KMS-11 (cell line): ENCODE results near the gene IFT57.

Source experiments
- H2AFZ ChIP-seq: fragments of 200-600 bp; sonication (generic); 2 replicates; pipeline ENCODE4 v1.6.1; 2016; ENCODE audit warnings: antibody characterized with exemption, mixed run types, low read depth
- H3K27ac ChIP-seq: fragments of 200-600 bp; sonication (generic); 2 replicates; pipeline ENCODE4 v1.6.1; 2016; ENCODE audit warnings: mild to moderate bottlenecking, mixed run types
- H3K27me3 ChIP-seq: fragments of 200-600 bp; sonication (generic); 2 replicates; pipeline ENCODE4 v1.6.1; 2017; ENCODE audit warnings: mild to moderate bottlenecking, low read depth, mixed run types, moderate library complexity; ENCODE audit not compliant: insufficient read depth
- H3K36me3 ChIP-seq: fragments of 200-600 bp; sonication (generic); 2 replicates; pipeline ENCODE4 v1.6.1; 2017; ENCODE audit warnings: mild to moderate bottlenecking, mixed run types; ENCODE audit not compliant: insufficient read depth
- H3K4me1 ChIP-seq: fragments of 200-600 bp; sonication (generic); 2 replicates; pipeline ENCODE4 v1.6.1; 2016; ENCODE audit warnings: mild to moderate bottlenecking, low read depth, mixed run types; ENCODE audit not compliant: poor library complexity, severe bottlenecking
- H3K4me2 ChIP-seq: fragments of 200-600 bp; sonication (generic); 2 replicates; pipeline ENCODE4 v1.7.0; 2016; ENCODE audit warnings: mild to moderate bottlenecking, mixed run types
- H3K4me3 ChIP-seq: fragments of 200-600 bp; sonication (generic); IDR thresholded peaks from 2 replicates; pipeline ENCODE4 v1.6.1; 2017; ENCODE audit warnings: low read depth, low read length, mixed read lengths; ENCODE audit not compliant: insufficient read depth
- H3K79me2 ChIP-seq: fragments of 200-600 bp; sonication (generic); 2 replicates; pipeline ENCODE4 v1.6.1; 2016; ENCODE audit warnings: low read depth, mixed run types; ENCODE audit not compliant: insufficient read depth
- H3K9ac ChIP-seq: fragments of 200-600 bp; sonication (generic); 2 replicates; pipeline ENCODE4 v1.6.1; 2016; ENCODE audit warnings: mild to moderate bottlenecking, mixed run types
- H4K20me1 ChIP-seq: fragments of 200-600 bp; sonication (generic); 2 replicates; pipeline ENCODE4 v1.6.1; 2016; ENCODE audit warnings: mild to moderate bottlenecking, mixed run types; ENCODE audit not compliant: insufficient read depth
- TF ChIP-seq, protein P1 (sequence below): fragments of 200-600 bp; sonication (generic); conservative IDR thresholded peaks from 2 replicates; pipeline ENCODE4 v1.6.1; 2017; ENCODE audit warnings: low read depth, mild to moderate bottlenecking, antibody characterized with exemption, low read length, moderate library complexity, mixed read lengths

IFT57 gene

DNA sequence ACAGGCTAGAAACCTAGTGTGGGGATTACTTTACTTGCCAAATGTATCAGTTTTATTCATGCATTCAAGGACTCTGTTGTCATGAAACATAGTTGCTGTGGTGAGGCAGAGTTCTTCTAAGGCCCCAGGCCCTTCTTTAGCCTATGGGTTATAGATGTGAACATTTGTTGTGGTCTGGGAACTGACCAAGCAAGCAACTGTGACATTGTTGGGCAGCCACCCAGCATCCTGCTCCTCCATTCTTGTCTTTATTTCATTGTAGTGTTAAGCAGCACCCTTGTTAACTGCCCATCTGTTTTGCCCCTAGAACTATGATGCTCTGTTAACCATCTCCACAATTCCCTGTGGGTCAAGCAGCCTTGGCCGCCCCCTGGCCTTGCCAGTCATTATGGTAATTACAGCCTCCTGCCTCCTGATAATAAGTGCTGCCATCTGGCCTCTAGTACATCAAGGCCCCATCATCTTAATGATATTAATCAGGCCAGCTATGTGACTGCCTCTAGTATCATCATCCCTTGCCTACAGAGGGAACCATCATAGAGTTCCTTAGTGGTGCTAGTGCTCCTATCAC is 12.2 kb upstream of the IFT57 start:
- H3K79me2 ChIP-seq = no peaks in the 10 kb centered on the region
- H4K20me1 ChIP-seq = no peaks in the 10 kb centered on the region
- H3K27me3 ChIP-seq = no peaks in the 10 kb centered on the region
- no peak overlapping the region for H3K9ac ChIP-seq
- no peak overlapping the region for H3K27ac ChIP-seq
- H2AFZ ChIP-seq = no peak overlapping the region
- no peaks in the 10 kb centered on the region for H3K4me1 ChIP-seq
- H3K4me3 ChIP-seq = no peak overlapping the region
- TF ChIP-seq, protein P1, sequence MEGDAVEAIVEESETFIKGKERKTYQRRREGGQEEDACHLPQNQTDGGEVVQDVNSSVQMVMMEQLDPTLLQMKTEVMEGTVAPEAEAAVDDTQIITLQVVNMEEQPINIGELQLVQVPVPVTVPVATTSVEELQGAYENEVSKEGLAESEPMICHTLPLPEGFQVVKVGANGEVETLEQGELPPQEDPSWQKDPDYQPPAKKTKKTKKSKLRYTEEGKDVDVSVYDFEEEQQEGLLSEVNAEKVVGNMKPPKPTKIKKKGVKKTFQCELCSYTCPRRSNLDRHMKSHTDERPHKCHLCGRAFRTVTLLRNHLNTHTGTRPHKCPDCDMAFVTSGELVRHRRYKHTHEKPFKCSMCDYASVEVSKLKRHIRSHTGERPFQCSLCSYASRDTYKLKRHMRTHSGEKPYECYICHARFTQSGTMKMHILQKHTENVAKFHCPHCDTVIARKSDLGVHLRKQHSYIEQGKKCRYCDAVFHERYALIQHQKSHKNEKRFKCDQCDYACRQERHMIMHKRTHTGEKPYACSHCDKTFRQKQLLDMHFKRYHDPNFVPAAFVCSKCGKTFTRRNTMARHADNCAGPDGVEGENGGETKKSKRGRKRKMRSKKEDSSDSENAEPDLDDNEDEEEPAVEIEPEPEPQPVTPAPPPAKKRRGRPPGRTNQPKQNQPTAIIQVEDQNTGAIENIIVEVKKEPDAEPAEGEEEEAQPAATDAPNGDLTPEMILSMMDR = no peak
- no peak overlapping the region for H3K4me2 ChIP-seq
- no peaks in the 10 kb centered on the region for H3K36me3 ChIP-seq

- H3K4me1 ChIP-seq = peaks cover 13% of the 10 kb centered on the region
- H3K4me3 ChIP-seq = no peak overlapping the region
- no peaks in the 10 kb centered on the region for H3K36me3 ChIP-seq
- TF ChIP-seq, protein P1 = no peak
- H3K9ac ChIP-seq = no peak overlapping the region
- no peaks in the 10 kb centered on the region for H4K20me1 ChIP-seq
- H3K27me3 ChIP-seq = no peaks in the 10 kb centered on the region
- H2AFZ ChIP-seq = no peak overlapping the region
- H3K4me2 ChIP-seq = no peak overlapping the region
- H3K79me2 ChIP-seq = no peaks in the 10 kb centered on the region
- H3K27ac ChIP-seq = no peak overlapping the region
Observed at GRCh38 chr3:108228286-108228685, 6.1 kb upstream of the IFT57 start.

- no peak overlapping the region for H3K9ac ChIP-seq
- no peaks in the 10 kb centered on the region for H3K27me3 ChIP-seq
- peaks cover 16% of the 10 kb centered on the region for H3K4me1 ChIP-seq
- H2AFZ ChIP-seq = no peak overlapping the region
- no peaks in the 10 kb centered on the region for H3K79me2 ChIP-seq
- H3K4me2 ChIP-seq = no peak overlapping the region
- H3K4me3 ChIP-seq = no peak overlapping the region
- no peaks in the 10 kb centered on the region for H3K36me3 ChIP-seq
- TF ChIP-seq, protein P1 = no peak
- no peak overlapping the region for H3K27ac ChIP-seq
- no peaks in the 10 kb centered on the region for H4K20me1 ChIP-seq
Observed at GRCh38 chr3:108227131-108227530, 4.9 kb upstream of the IFT57 start.

DNA sequence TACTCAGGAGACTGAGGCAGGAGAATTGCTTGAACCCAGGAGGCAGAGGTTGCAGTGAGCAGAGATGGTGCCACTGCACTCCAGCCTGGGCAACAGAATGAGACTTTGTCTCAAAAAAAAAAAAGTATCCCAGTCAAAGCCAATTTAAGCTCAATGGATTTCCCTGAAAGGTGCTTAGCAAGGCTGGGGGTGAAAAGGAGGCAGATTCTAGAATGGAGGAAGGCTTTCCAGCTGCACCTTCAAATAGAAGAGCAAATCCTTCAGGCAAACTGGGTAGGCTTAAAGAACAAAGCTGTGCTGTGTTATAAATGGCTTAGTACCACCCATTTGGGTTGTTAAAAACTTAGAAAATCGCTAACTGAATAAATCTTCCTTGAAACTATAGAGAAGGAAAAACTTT is 3.0 kb upstream of the IFT57 start:
- TF ChIP-seq, protein P1 = no peak
- H3K36me3 ChIP-seq = no peaks in the 10 kb centered on the region
- no peaks in the 10 kb centered on the region for H4K20me1 ChIP-seq
- H3K27me3 ChIP-seq = no peaks in the 10 kb centered on the region
- no peak overlapping the region for H3K4me3 ChIP-seq
- no peak overlapping the region for H3K9ac ChIP-seq
- H3K4me2 ChIP-seq = no peak overlapping the region
- H3K79me2 ChIP-seq = no peaks in the 10 kb centered on the region
- H3K4me1 ChIP-seq = peaks cover 16% of the 10 kb centered on the region
- no peak overlapping the region for H2AFZ ChIP-seq
- H3K27ac ChIP-seq = no peak overlapping the region
